MCF 10A (cell line): ENCODE data around the gene DCAF12. TPM values are rescaled to one million over a fixed set of nuclear protein-coding genes. Genes with fewer than 3 reads are reported as not detected.
A peak's percentile ranks its signal among the peaks of the same experiment; 100 is the strongest.
"Not testable (repeated sequence)": the region's sequence is repeated elsewhere in the genome, so short reads cannot be mapped to it uniquely, and the experiment has no call there.

Source experiments
- BruUV-seq: library from RNA; stranded (reverse); fragments of 400-500 nt; replicated peaks from 2 replicates; lab custom pipeline; 2021; lab: Mats Ljungman, UMichigan
- CTCF ChIA-PET: fragments of 300-600 bp; sonication (Branson Sonifier 250); formaldehyde crosslinking; extraction: SDS; loops from one replicate; lab custom pipeline; 2021; ENCODE audit warnings: antibody characterized with exemption, inconsistent platforms; lab: Yijun Ruan, JAX
- POLR2A ChIA-PET: fragments of 300-600, 350-650 bp; sonication (Branson Sonifier 250); formaldehyde crosslinking; extraction: SDS; loops from one replicate; lab custom pipeline; 2020; ENCODE audit warnings: antibody characterized with exemption, inconsistent platforms; lab: Yijun Ruan, JAX
- DNase-seq: peaks from one replicate; pipeline ENCODE4 v3.0.0-alpha.2; 2018; ENCODE audit not compliant: unreplicated experiment
- H3K27ac Mint-ChIP-seq: one replicate; pipeline ENCODE4 v1.8.0; 2022; ENCODE audit warnings: mild to moderate bottlenecking, low read depth, mixed read lengths; ENCODE audit not compliant: unreplicated experiment
- H3K27me3 Mint-ChIP-seq: one replicate; pipeline ENCODE4 v1.8.0; 2022; ENCODE audit warnings: mixed read lengths; ENCODE audit not compliant: insufficient read depth, unreplicated experiment
- H3K36me3 Mint-ChIP-seq: one replicate; pipeline ENCODE4 v1.8.0; 2022; ENCODE audit warnings: mild to moderate bottlenecking, moderate library complexity, mixed read lengths; ENCODE audit not compliant: insufficient read depth, unreplicated experiment
- H3K4me1 Mint-ChIP-seq: one replicate; pipeline ENCODE4 v1.8.0; 2022; ENCODE audit warnings: mixed read lengths; ENCODE audit not compliant: insufficient read depth, unreplicated experiment
- H3K4me3 Mint-ChIP-seq: one replicate; pipeline ENCODE4 v1.8.0; 2022; ENCODE audit warnings: mild to moderate bottlenecking, moderate library complexity, mixed read lengths; ENCODE audit not compliant: unreplicated experiment
- H3K9me3 Mint-ChIP-seq: one replicate; pipeline ENCODE4 v1.8.0; 2022; ENCODE audit warnings: mixed read lengths; ENCODE audit not compliant: unreplicated experiment
- intact Hi-C: fragments of 100-400 bp; cut with micrococcal nuclease; formaldehyde crosslinking; loops from 2 replicates; pipeline ENCODE4 v1.14.1; 2022
- total RNA-seq: library from RNA; stranded (reverse); gene quantifications from 2 replicates; pipeline ENCODE4 v1.2.3, GENCODE V29; 2022
- TF ChIP-seq, protein P1 (sequence below): fragments of 200-600 bp; IDR thresholded peaks from one replicate; pipeline ENCODE4 v1.8.0; 2022; ENCODE audit warnings: antibody characterized with exemption, mild to moderate bottlenecking; ENCODE audit not compliant: unreplicated experiment

The DCAF12 gene
- total RNA-seq, 1 experiment from 2014 or later, result 39.8 TPM

DNA sequence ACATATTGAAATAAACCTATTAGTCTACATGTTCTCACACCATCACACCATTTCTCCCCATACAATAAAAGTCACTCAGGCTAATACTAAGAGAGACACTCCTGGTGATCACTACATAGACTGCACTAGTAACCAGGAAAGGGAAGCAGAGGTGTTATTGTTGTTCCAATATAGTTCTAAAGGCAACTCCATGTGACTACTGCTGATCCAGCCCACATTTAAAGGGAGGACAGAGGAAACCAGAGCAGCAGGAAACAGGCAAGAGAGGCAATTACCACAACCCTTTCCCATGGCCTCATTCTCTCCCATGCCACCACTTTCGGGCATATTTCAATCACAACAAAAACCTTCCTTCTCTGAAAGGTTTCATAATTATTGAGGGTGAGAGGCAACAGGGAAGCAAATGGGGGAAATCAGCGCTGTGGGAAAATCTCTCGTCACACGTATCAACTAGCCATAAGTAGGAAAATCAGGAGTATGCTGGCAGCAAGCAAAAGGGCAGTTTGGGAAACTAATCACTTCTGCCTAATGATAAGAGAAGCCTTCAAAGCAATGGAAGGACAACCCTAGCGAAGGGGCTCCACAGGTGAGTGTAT, 79.6 kb downstream of the DCAF12 start:
- TF ChIP-seq, protein P1, sequence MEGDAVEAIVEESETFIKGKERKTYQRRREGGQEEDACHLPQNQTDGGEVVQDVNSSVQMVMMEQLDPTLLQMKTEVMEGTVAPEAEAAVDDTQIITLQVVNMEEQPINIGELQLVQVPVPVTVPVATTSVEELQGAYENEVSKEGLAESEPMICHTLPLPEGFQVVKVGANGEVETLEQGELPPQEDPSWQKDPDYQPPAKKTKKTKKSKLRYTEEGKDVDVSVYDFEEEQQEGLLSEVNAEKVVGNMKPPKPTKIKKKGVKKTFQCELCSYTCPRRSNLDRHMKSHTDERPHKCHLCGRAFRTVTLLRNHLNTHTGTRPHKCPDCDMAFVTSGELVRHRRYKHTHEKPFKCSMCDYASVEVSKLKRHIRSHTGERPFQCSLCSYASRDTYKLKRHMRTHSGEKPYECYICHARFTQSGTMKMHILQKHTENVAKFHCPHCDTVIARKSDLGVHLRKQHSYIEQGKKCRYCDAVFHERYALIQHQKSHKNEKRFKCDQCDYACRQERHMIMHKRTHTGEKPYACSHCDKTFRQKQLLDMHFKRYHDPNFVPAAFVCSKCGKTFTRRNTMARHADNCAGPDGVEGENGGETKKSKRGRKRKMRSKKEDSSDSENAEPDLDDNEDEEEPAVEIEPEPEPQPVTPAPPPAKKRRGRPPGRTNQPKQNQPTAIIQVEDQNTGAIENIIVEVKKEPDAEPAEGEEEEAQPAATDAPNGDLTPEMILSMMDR, result no peak
- POLR2A ChIA-PET, result interaction anchor here (0.6 to 4.6 kb wide), 6 partner anchors 26 to 330 kb away, joined by 3 to 105 read pairs (median 8); partner anchors contain the start of genes MYORG and UBAP1
- peaks cover 20% of the 10 kb centered on the region for H3K4me1 Mint-ChIP-seq
- peaks cover 22% of the 10 kb centered on the region for H3K36me3 Mint-ChIP-seq
- no peaks in the 10 kb centered on the region for H3K27me3 Mint-ChIP-seq
- CTCF ChIA-PET, result interaction anchor here (0.6 to 2.3 kb wide), 2 partner anchors 26 to 246 kb away, joined by 3 to 20 read pairs; no protein-coding TSS in a partner anchor
- BruUV-seq, result no TSS peak
- intact Hi-C loops, result no loop called here
- H3K27ac Mint-ChIP-seq, result peak overlapping the region; percentile 99
- no peaks in the 10 kb centered on the region for H3K9me3 Mint-ChIP-seq
- H3K4me3 Mint-ChIP-seq, result peak overlapping the region; percentile 89
- peak; percentile 29 for DNase-seq

DNA sequence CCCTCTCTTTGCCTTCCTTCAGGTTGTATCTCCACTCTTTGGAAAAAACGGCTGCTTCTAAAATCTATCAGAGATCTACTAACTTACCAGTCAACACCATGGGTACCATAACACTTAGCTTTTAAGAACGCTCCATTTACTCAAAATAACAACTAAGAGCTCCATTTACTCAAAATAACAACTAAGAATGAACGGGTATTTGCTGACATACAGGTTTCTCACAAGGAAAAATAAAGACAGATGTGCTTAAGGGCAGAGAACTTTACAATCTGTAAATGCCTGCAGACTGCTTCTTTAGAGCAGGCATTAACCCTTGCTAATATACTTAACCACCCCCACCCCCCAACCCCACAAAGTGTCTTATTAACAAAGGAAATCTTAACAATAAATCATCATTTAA, 80.6 kb downstream of the DCAF12 start:
- Mint-ChIP-seq H3K27ac (peak overlapping the region; percentile 99), H3K4me3 (no peak overlapping the region), H3K9me3 (no peaks in the 10 kb centered on the region), H3K4me1 (peaks cover 20% of the 10 kb centered on the region), H3K27me3 (no peaks in the 10 kb centered on the region), H3K36me3 (peaks cover 32% of the 10 kb centered on the region)
- intact Hi-C loops, result no loop called here
- DNase-seq, result no peak
- POLR2A ChIA-PET, result interaction anchor here (0.5 to 2.2 kb wide), 5 partner anchors 21 to 1682 kb away, joined by 3 to 8 read pairs (median 3); no protein-coding TSS in a partner anchor
- no TSS peak for BruUV-seq
- CTCF ChIA-PET, result interaction anchor here (0.6 to 1.6 kb wide), 3 partner anchors 26 to 208 kb away, joined by 3 to 5 read pairs (median 3); no protein-coding TSS in a partner anchor
- TF ChIP-seq, protein P1, result no peak

DNA sequence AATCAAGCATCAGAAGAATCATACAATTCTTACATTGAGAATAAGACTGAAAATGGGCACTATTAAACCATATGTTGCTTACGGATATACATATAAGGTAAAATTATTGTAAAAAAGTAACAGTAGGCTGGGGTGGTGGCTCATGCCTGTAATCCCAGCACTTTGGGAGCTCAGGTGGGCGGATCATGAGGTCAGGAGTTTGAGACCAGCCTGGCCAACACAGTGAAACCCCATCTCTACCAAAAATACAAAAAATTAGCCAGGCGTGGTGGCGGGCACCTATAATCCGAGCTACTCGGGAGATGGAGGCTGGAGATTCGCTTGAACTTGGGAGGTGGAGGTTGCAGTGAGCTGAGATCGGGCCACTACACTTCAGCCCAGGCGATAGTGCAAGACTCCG, 84.4 kb downstream of the DCAF12 start:
- BruUV-seq, H3K27ac Mint-ChIP-seq, intact Hi-C loops, H3K4me3 Mint-ChIP-seq, H3K27me3 Mint-ChIP-seq, POLR2A ChIA-PET, H3K9me3 Mint-ChIP-seq, DNase-seq: not testable (repeated sequence)
- H3K4me1 Mint-ChIP-seq, result peaks cover 12% of the 10 kb centered on the region
- CTCF ChIA-PET, result interaction anchor here (0.6 to 1.0 kb wide), 2 partner anchors 18 to 32 kb away, joined by 4 to 5 read pairs; no protein-coding TSS in a partner anchor
- H3K36me3 Mint-ChIP-seq, result peaks cover 41% of the 10 kb centered on the region

DNA sequence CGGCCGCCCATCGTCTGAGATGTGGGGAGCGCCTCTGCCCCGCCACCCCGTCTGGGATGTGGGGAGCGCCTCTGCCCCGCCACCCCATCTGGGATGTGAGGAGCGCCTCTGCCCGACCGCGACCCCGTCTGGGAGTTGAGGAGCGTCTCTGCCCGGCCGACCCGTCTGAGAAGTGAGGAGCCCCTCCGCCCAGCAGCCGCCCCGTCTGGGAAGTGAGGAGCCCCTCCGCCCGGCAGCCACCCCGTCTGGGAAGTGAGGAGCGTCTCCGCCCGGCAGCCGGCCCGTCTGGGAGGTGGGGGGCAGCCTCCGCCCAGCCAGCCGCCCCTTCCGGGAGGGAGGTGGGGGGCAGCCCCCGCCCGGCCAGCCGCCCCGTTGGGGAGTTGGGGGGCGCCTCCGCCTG, 87.6 kb downstream of the DCAF12 start:
- CTCF ChIA-PET, POLR2A ChIA-PET, H3K27ac Mint-ChIP-seq, H3K27me3 Mint-ChIP-seq, intact Hi-C loops, H3K4me3 Mint-ChIP-seq, BruUV-seq, DNase-seq, H3K4me1 Mint-ChIP-seq, H3K9me3 Mint-ChIP-seq: not testable (repeated sequence)
- peaks cover 53% of the 10 kb centered on the region for H3K36me3 Mint-ChIP-seq

DNA sequence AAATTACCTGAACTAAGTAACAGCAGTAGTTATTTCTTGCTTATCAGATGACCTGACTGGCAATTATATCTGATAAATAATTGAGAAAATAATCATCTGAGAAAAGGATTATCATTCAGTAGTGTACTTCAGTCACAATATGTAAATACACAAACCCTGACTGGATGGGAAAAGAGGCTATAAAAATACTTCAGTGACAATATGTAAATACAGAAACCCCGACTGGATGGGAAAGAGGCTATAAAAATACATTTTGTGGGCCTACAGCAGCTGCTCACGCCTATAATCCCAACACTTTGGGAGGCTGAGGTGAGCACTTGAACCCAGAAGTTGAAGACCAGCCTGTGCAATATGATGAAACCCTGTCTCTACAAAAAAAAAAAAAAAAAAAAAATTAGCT, 88.9 kb downstream of the DCAF12 start:
- no TSS peak for BruUV-seq
- CTCF ChIA-PET, result interaction anchor here (0.6 kb wide), 2 partner anchors 35 to 597 kb away, joined by 3 to 5 read pairs; no protein-coding TSS in a partner anchor
- H3K9me3 Mint-ChIP-seq, result no peaks in the 10 kb centered on the region
- H3K4me1 Mint-ChIP-seq, result peaks cover 6% of the 10 kb centered on the region
- H3K27me3 Mint-ChIP-seq, result no peaks in the 10 kb centered on the region
- peaks cover 45% of the 10 kb centered on the region for H3K36me3 Mint-ChIP-seq
- H3K4me3 Mint-ChIP-seq, result no peak overlapping the region
- no peak overlapping the region for H3K27ac Mint-ChIP-seq
- intact Hi-C loops, result no loop called here
- DNase-seq, result no peak
- TF ChIP-seq, protein P1, result no peak
- POLR2A ChIA-PET, result no interaction called here
